DOHH2 (cell line): Measurements from ENCODE around the gene HIGD1B.

Source experiments
- H3F3A ChIP-seq: fragments of 200-600 bp; sonication (generic), shearing (Covaris generic); 2 replicates; pipeline ENCODE4 v1.6.0; 2016; ENCODE audit warnings: antibody characterized with exemption, mild to moderate bottlenecking; ENCODE audit not compliant: control insufficient read depth, insufficient read depth
- H3K27ac ChIP-seq: fragments of 200-600 bp; sonication (generic); 2 replicates; pipeline ENCODE4 v1.5.1; 2014; ENCODE audit warnings: low read depth, mild to moderate bottlenecking, low read length, moderate library complexity
- H3K27me3 ChIP-seq: fragments of 200-600 bp; sonication (generic); 2 replicates; pipeline ENCODE4 v1.6.1; 2014; ENCODE audit warnings: mild to moderate bottlenecking, low read length, mixed read lengths; ENCODE audit not compliant: control insufficient read depth
- H3K36me3 ChIP-seq: fragments of 200-600 bp; sonication (generic); 2 replicates; pipeline ENCODE4 v1.6.1; 2014; ENCODE audit warnings: mild to moderate bottlenecking, low read length, moderate library complexity, mixed read lengths; ENCODE audit not compliant: control insufficient read depth
- H3K4me1 ChIP-seq: fragments of 200-600 bp; sonication (generic); 2 replicates; pipeline ENCODE4 v1.6.1; 2014; ENCODE audit warnings: mild to moderate bottlenecking, low read length, mixed read lengths; ENCODE audit not compliant: control insufficient read depth
- H3K4me2 ChIP-seq: fragments of 200-600 bp; sonication (generic); 2 replicates; pipeline ENCODE4 v1.6.0; 2014; ENCODE audit warnings: mild to moderate bottlenecking, low read length, moderate library complexity
- H3K4me3 ChIP-seq: fragments of 200-600 bp; sonication (generic); 2 replicates; pipeline ENCODE4 v1.5.1; 2014; ENCODE audit warnings: mild to moderate bottlenecking, low read length, mixed read lengths
- H3K79me2 ChIP-seq: fragments of 200-600 bp; sonication (generic); 2 replicates; pipeline ENCODE4 v1.6.1; 2014; ENCODE audit warnings: mild to moderate bottlenecking, low read length, mixed read lengths; ENCODE audit not compliant: control insufficient read depth
- H3K9me2 ChIP-seq: fragments of 200-600 bp; sonication (generic); replicated peaks from 2 replicates; pipeline ENCODE4 v1.6.1; 2014; ENCODE audit warnings: mild to moderate bottlenecking, low read length, mixed read lengths; ENCODE audit not compliant: control insufficient read depth
- H3K9me3 ChIP-seq: fragments of 200-600 bp; sonication (generic); 2 replicates; pipeline ENCODE4 v1.6.1; 2014; ENCODE audit warnings: antibody characterized with exemption, low read length, mixed read lengths; ENCODE audit not compliant: control insufficient read depth, insufficient read depth
- H4K20me1 ChIP-seq: fragments of 200-600 bp; sonication (generic); 2 replicates; pipeline ENCODE4 v1.6.0; 2014; ENCODE audit warnings: low read depth, mild to moderate bottlenecking, antibody characterized with exemption, low read length, moderate library complexity; ENCODE audit not compliant: control insufficient read depth, insufficient read depth
- EZH2phosphoT487 ChIP-seq: fragments of 200-600 bp; sonication (generic); IDR thresholded peaks from 2 replicates; pipeline ENCODE4 v1.6.1; 2017; ENCODE audit warnings: borderline replicate concordance, mild to moderate bottlenecking, antibody characterized with exemption, low read length, moderate library complexity, mixed read lengths
- TF ChIP-seq, protein P1 (sequence below): fragments of 200-600 bp; sonication (generic); IDR thresholded peaks from one replicate; pipeline ENCODE4 v1.5.1; 2014; ENCODE audit warnings: antibody characterized with exemption, mild to moderate bottlenecking, low read depth, low read length; ENCODE audit not compliant: poor library complexity, severe bottlenecking

The HIGD1B gene

GRCh38 chr17:44880062-44880461 is 32.4 kb downstream of the HIGD1B start:
- Histone ChIP-seq H3K27ac (no peak overlapping the region), H4K20me1 (no peaks in the 10 kb centered on the region), H3K36me3 (peaks cover 90% of the 10 kb centered on the region), H3K9me2 (no peaks in the 10 kb centered on the region), H3K9me3 (no peaks in the 10 kb centered on the region), H3K4me2 (no peak overlapping the region), H3K27me3 (no peaks in the 10 kb centered on the region), H3K4me1 (no peaks in the 10 kb centered on the region), H3K4me3 (no peak overlapping the region), H3K79me2 (no peaks in the 10 kb centered on the region), H3F3A (peaks cover 6% of the 10 kb centered on the region)
- TF ChIP-seq, protein P1, sequence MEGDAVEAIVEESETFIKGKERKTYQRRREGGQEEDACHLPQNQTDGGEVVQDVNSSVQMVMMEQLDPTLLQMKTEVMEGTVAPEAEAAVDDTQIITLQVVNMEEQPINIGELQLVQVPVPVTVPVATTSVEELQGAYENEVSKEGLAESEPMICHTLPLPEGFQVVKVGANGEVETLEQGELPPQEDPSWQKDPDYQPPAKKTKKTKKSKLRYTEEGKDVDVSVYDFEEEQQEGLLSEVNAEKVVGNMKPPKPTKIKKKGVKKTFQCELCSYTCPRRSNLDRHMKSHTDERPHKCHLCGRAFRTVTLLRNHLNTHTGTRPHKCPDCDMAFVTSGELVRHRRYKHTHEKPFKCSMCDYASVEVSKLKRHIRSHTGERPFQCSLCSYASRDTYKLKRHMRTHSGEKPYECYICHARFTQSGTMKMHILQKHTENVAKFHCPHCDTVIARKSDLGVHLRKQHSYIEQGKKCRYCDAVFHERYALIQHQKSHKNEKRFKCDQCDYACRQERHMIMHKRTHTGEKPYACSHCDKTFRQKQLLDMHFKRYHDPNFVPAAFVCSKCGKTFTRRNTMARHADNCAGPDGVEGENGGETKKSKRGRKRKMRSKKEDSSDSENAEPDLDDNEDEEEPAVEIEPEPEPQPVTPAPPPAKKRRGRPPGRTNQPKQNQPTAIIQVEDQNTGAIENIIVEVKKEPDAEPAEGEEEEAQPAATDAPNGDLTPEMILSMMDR = no peak
- TF ChIP-seq EZH2phosphoT487 = no peak

DNA sequence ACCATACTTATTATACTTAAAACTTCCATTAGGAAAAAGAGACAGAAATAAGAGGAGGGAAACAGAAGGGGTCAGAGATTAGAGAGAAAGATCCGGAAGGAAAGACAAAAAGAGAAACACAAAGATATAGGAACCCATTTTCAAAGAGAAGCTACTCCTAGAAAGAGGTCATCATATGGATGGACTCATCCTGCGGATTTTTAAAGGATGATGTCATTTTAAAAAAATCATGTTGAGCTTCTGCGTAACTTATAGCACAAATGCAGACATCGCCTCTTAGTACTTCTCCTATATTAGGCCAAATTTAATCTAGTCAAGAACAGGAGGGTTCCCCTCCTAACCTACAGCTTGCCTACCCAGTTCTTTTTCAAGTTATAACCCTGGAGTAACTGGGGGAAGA is 33.5 kb downstream of the HIGD1B start:
- peaks cover 6% of the 10 kb centered on the region for H3F3A ChIP-seq
- TF ChIP-seq, protein P1 = no peak
- no peak for TF ChIP-seq EZH2phosphoT487
- no peaks in the 10 kb centered on the region for H3K9me3 ChIP-seq
- no peaks in the 10 kb centered on the region for H3K9me2 ChIP-seq
- H3K79me2 ChIP-seq = no peaks in the 10 kb centered on the region; the same call in 1 of the 2 replicates
- no peaks in the 10 kb centered on the region for H4K20me1 ChIP-seq
- H3K4me2 ChIP-seq = no peak overlapping the region
- H3K4me1 ChIP-seq = no peaks in the 10 kb centered on the region
- H3K4me3 ChIP-seq = no peak overlapping the region
- no peak overlapping the region for H3K27ac ChIP-seq
- peaks cover 93% of the 10 kb centered on the region for H3K36me3 ChIP-seq
- no peaks in the 10 kb centered on the region for H3K27me3 ChIP-seq

GRCh38 chr17:44884941-44885340 is 37.3 kb downstream of the HIGD1B start:
- Histone ChIP-seq H3K9me3 (no peaks in the 10 kb centered on the region), H3F3A (peaks cover 6% of the 10 kb centered on the region), H3K4me2 (no peak overlapping the region), H3K27ac (no peak overlapping the region), H3K4me1 (no peaks in the 10 kb centered on the region), H3K9me2 (no peaks in the 10 kb centered on the region), H3K4me3 (no peak overlapping the region), H4K20me1 (peaks cover 4% of the 10 kb centered on the region; the same call in 1 of the 2 replicates), H3K79me2 (peaks cover 35% of the 10 kb centered on the region), H3K36me3 (peaks cover 93% of the 10 kb centered on the region), H3K27me3 (no peaks in the 10 kb centered on the region)
- no peak for TF ChIP-seq EZH2phosphoT487
- TF ChIP-seq, protein P1 = no peak
